Smooth muscle cell (in vitro differentiated cells): Measurements from ENCODE around the gene SPTBN5. TPM values are rescaled to one million over a fixed set of nuclear protein-coding genes. Genes with fewer than 3 reads are reported as not detected.

ENCODE experiments used
- DNase-seq: peaks from one replicate; lab custom pipeline; 2025; ENCODE audit not compliant: unreplicated experiment; lab: John Stamatoyannopoulos, UW
- H2AFZ ChIP-seq: fragments of 200-600 bp; sonication (generic); 2 replicates; pipeline ENCODE4 v1.6.0; 2016; ENCODE audit warnings: antibody characterized with exemption, low read depth, mild to moderate bottlenecking
- H3F3A ChIP-seq: fragments of 200-600 bp; sonication (generic); 2 replicates; pipeline ENCODE4 v1.6.0; 2017; ENCODE audit warnings: antibody characterized with exemption, low read depth
- H3K27ac ChIP-seq: fragments of 200-600 bp; sonication (generic); 2 replicates; pipeline ENCODE4 v1.5.1; 2016; ENCODE audit warnings: low read depth, mild to moderate bottlenecking
- H3K27me3 ChIP-seq: fragments of 200-600 bp; sonication (generic); 2 replicates; pipeline ENCODE4 v1.6.1; 2016; ENCODE audit warnings: low read depth, mild to moderate bottlenecking
- H3K36me3 ChIP-seq: fragments of 200-600 bp; sonication (generic); 2 replicates; pipeline ENCODE4 v1.5.1; 2016; ENCODE audit warnings: low read depth
- H3K4me1 ChIP-seq: fragments of 200-600 bp; sonication (generic); 2 replicates; pipeline ENCODE4 v1.5.1; 2016; ENCODE audit warnings: low read depth
- H3K4me2 ChIP-seq: fragments of 200-600 bp; sonication (generic); 2 replicates; pipeline ENCODE4 v1.6.0; 2016; ENCODE audit warnings: mild to moderate bottlenecking
- H3K4me3 ChIP-seq: fragments of 200-600 bp; sonication (generic); 2 replicates; pipeline ENCODE4 v1.5.1; 2016; ENCODE audit warnings: mild to moderate bottlenecking
- H3K79me2 ChIP-seq: fragments of 200-600 bp; sonication (generic); 2 replicates; pipeline ENCODE4 v1.6.0; 2016; ENCODE audit warnings: low read depth, mild to moderate bottlenecking
- H3K9ac ChIP-seq: fragments of 200-600 bp; sonication (generic); 2 replicates; pipeline ENCODE4 v1.6.0; 2016; ENCODE audit warnings: low read depth
- H3K9me3 ChIP-seq: fragments of 200-600 bp; sonication (generic); replicated peaks from 2 replicates; pipeline ENCODE4 v1.5.1; 2016; ENCODE audit warnings: low read depth
- H4K20me1 ChIP-seq: fragments of 200-600 bp; sonication (generic); 2 replicates; pipeline ENCODE4 v1.6.0; 2016; ENCODE audit warnings: low read depth
- WGBS: methylation state at CpG from one replicate; pipeline ENCODE4 v1.1.7; 2016; ENCODE audit warnings: low lambda C conversion rate; 5-methylcytosine and 5-hydroxymethylcytosine counted together
- polyA plus RNA-seq: library from polyadenylated mRNA; unstranded; fragments of >200 nt; fragmentation: Nextera tagmentation; extraction: Ambion mirVana; gene quantifications from 2 replicates; pipeline ENCODE4 v1.2.1, GENCODE V29; 2016
- total RNA-seq: library from RNA; depleted of rRNA; stranded (reverse); fragments of >200 nt; gene quantifications from 2 replicates; pipeline ENCODE4 v1.2.3, GENCODE V29; 2014
- TF ChIP-seq, protein P1 (sequence below): fragments of 200-600 bp; sonication (generic); IDR thresholded peaks from 2 replicates; pipeline ENCODE4 v1.5.1; 2017; ENCODE audit warnings: borderline replicate concordance, mild to moderate bottlenecking, antibody characterized with exemption; ENCODE audit not compliant: insufficient read depth, poor library complexity, severe bottlenecking

The SPTBN5 gene
- total and polyA plus RNA-seq, 2 experiments from 2014 or later = 0.04 to 0.08 TPM

DNA sequence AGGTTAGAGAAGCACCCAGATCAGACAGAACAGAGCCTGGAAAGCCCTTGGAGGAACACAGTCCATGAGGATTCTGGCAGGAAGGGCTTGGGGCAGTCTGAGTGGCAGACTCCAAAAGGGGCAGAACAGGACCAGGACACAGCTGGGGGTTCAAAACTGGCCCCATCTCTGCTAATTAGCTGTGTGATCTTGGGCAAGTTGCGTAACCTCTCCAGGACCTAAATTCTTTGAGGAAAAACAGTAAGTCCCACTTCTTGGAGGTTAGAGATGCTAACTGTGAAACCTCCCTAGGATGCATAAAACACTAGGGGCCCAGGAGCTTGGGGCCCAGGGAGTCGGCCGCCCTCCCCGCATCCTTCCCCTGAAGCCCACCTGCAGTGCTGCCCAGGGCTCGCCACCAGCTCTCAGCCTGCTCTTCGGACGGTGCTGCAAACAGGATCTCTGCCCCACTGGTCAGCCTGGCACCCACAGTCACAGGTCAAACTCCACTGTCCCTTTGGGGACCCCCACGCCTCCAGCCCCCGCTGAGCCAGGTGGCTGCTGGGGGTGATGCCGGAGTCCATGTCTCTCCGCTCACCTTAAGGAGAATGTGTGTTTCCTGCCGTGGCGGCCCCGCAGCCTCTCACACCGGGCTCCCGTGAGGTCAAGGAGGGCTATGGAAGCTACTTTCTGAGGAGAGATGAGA is 43.2 kb downstream of the SPTBN5 start:
- 91% methylated on average over 16 of the region's 16 CpGs for WGBS

DNA sequence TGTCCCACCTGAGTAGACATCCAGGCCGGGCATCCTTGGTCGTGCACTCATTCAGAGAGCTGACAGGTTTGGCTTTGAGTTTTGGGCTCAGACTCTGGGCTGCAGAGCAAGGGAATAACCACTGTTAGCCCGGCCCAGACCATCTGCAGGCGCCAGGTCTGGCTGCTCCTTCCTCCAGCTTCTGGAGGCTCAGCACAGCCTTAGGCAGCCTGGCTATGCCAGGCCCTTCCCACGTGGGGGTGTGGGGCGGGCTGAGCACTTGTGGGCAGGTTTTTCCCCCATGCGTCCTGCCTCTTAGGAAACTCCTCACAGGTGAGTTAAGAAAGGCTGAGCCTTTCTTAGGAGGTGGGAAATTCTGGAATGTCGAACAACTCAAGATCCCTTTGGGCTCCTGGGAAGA is 44.0 kb downstream of the SPTBN5 start:
- Histone ChIP-seq H2AFZ (no peak overlapping the region), H3F3A (no peaks in the 10 kb centered on the region), H3K79me2 (no peaks in the 10 kb centered on the region), H3K9ac (no peak overlapping the region), H3K9me3 (no peaks in the 10 kb centered on the region), H4K20me1 (no peaks in the 10 kb centered on the region), H3K4me3 (no peak overlapping the region), H3K4me1 (no peaks in the 10 kb centered on the region), H3K27me3 (no peaks in the 10 kb centered on the region), H3K4me2 (no peak overlapping the region), H3K27ac (no peak overlapping the region), H3K36me3 (no peaks in the 10 kb centered on the region)
- TF ChIP-seq, protein P1, sequence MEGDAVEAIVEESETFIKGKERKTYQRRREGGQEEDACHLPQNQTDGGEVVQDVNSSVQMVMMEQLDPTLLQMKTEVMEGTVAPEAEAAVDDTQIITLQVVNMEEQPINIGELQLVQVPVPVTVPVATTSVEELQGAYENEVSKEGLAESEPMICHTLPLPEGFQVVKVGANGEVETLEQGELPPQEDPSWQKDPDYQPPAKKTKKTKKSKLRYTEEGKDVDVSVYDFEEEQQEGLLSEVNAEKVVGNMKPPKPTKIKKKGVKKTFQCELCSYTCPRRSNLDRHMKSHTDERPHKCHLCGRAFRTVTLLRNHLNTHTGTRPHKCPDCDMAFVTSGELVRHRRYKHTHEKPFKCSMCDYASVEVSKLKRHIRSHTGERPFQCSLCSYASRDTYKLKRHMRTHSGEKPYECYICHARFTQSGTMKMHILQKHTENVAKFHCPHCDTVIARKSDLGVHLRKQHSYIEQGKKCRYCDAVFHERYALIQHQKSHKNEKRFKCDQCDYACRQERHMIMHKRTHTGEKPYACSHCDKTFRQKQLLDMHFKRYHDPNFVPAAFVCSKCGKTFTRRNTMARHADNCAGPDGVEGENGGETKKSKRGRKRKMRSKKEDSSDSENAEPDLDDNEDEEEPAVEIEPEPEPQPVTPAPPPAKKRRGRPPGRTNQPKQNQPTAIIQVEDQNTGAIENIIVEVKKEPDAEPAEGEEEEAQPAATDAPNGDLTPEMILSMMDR = no peak
- DNase-seq = no peak
- WGBS = 81% methylated on average over 8 of the region's 8 CpGs

More for the DNA sequence above, 43.2 kb downstream of the SPTBN5 start:
- no peaks in the 10 kb centered on the region for H3K4me1 ChIP-seq
- no peaks in the 10 kb centered on the region for H3F3A ChIP-seq
- H3K4me2 ChIP-seq = no peak overlapping the region
- no peak overlapping the region for H3K27ac ChIP-seq
- no peaks in the 10 kb centered on the region for H3K79me2 ChIP-seq
- DNase-seq = no peak
- TF ChIP-seq, protein P1 = no peak
- no peak overlapping the region for H3K4me3 ChIP-seq
- no peaks in the 10 kb centered on the region for H3K36me3 ChIP-seq
- no peak overlapping the region for H3K9ac ChIP-seq
- H4K20me1 ChIP-seq = no peaks in the 10 kb centered on the region
- H2AFZ ChIP-seq = no peak overlapping the region
- H3K27me3 ChIP-seq = no peaks in the 10 kb centered on the region
- no peaks in the 10 kb centered on the region for H3K9me3 ChIP-seq

DNA sequence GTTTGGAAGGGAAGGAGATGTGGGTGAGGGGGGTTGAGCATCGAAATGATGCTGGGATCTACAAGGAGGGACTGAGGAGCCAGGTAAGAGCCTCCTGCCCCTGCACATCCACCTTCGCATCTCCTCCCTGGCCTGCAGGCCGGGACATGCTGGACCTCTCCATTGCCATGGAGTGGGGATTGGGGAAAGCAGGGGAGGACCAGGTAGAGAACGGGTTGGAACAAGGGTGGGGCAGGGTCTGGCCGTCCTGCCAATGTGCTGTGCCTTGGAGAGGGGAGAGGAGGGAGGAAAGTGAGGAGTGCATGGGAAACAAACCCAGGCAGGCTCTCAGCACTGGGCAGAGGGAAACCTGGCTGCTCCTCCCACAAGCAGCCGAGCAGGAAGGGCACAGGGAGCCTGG is 44.6 kb downstream of the SPTBN5 start:
- TF ChIP-seq, protein P1 = no peak
- Histone ChIP-seq H3K4me1 (no peaks in the 10 kb centered on the region), H3K36me3 (no peaks in the 10 kb centered on the region), H3F3A (no peaks in the 10 kb centered on the region), H3K9me3 (no peaks in the 10 kb centered on the region), H3K9ac (no peak overlapping the region), H2AFZ (no peak overlapping the region), H3K27me3 (no peaks in the 10 kb centered on the region), H3K4me2 (no peak overlapping the region), H4K20me1 (no peaks in the 10 kb centered on the region), H3K4me3 (no peak overlapping the region), H3K27ac (no peak overlapping the region), H3K79me2 (no peaks in the 10 kb centered on the region)
- no peak for DNase-seq
- WGBS = 84% methylated on average over 6 of the region's 6 CpGs

DNA sequence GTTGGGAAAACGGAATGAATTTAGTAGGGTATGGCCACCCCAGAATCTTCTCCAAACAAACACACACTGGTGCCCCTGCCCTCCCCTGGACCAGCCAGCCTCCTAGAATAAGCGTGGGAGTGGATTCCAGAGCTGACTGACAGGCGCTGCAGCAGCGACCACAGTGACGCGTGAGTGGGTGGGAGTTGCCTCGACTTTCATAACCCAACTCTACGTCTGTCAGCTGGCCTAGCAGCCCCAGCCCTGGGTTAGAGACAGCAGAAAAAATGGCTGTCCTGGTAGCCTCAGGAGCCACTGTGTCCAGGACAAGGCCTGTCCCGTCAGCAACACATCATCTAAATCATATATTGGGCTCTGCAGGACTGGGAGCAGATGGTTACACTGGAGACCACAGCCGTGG is 45.2 kb downstream of the SPTBN5 start:
- WGBS = 74% methylated on average over 10 of the region's 10 CpGs
- DNase-seq = no peak
- no peaks in the 10 kb centered on the region for H3K27me3 ChIP-seq
- no peaks in the 10 kb centered on the region for H3F3A ChIP-seq
- H3K4me1 ChIP-seq = no peaks in the 10 kb centered on the region
- H3K79me2 ChIP-seq = no peaks in the 10 kb centered on the region
- no peak overlapping the region for H3K27ac ChIP-seq
- H3K9me3 ChIP-seq = no peaks in the 10 kb centered on the region
- H3K4me3 ChIP-seq = no peak overlapping the region
- TF ChIP-seq, protein P1 = no peak
- no peaks in the 10 kb centered on the region for H3K36me3 ChIP-seq
- H3K4me2 ChIP-seq = no peak overlapping the region
- H2AFZ ChIP-seq = no peak overlapping the region
- H4K20me1 ChIP-seq = no peaks in the 10 kb centered on the region
- H3K9ac ChIP-seq = no peak overlapping the region
